Activated CD8-positive, alpha-beta memory T cell treated with anti-CD3 and anti-CD28 coated beads, Interleukin-2, amount 50 U/mL, for 24 hours (primary cell): Measurements from ENCODE around the gene ADA.

Experiments
- DNase-seq: peaks from one replicate; pipeline ENCODE4 v3.0.0-alpha.2; 2020; ENCODE audit errors: extremely low read depth

The ADA gene

DNA sequence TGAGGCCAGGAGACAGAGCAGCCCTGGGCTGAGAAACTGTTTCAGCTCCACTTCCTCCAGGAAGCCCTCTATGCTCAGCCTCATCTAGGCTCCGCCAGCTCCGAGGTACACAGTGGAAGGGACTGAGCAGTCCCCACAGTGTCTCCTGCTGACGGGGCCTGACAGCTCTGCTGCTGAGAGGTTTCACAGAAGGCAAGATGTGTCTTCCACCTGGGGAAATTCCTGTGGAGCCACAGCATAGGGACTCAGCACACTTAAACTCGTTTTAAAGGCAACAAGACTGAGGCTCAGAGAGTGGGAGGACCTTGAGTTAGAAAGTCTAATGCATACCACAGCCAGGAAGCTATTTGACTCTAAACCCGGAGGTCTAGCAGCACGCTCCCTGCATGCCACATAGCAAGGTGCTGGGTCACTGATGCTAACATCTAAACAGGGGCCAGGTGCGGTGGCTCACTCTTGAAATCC, 6.8 kb downstream of the ADA start:
- no peak for DNase-seq

DNA sequence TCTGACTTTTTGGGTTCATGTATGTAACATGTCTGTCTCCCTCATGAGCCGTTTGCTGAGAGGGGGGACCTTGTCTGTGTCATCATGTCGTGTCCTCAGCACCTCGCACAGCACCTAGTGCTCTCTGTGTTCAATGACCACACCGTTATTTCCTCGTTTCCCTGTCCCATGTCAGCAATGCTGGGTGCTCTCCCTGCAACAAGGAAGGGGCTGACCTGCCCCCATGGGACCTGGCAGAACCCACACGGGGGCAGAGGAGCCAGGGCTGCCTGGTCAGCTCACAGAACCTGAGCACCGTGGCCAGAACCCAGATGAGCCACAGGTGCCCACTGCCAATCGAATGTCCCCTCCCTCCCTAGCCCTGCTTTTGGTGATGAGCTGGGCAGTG, 7.3 kb downstream of the ADA start:
- DNase-seq: no peak

DNA sequence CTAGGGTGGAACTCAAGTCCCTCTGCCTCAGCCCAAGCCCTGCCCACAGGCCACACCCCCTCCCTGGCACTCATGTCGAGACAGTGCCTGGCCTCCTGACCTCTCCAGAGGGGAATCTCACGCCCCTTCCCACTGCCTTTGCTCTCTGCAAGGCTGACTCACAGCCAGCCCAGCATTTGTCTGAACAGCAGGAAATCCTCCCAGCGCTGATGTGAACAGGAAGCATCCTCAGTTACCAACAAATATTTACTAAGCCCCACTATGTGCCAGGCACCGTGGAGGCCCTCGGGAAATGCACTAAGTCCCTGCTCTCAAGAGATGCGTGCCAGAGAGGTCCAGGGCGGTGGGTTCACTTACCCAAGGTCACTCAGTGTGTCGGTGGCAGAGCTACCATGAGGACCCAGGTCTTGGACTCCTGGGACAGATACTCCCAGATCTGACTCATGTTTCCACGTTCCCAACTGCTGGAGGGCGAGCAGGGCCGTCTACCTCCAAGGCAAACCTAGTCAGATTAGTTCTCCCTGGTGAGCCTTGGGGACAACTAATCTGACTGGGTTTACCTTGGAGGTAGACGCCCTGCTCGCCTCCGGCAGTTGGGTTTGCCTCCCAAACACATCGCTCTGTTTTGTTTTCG, 7.8 kb downstream of the ADA start:
- DNase-seq: no peak

DNA sequence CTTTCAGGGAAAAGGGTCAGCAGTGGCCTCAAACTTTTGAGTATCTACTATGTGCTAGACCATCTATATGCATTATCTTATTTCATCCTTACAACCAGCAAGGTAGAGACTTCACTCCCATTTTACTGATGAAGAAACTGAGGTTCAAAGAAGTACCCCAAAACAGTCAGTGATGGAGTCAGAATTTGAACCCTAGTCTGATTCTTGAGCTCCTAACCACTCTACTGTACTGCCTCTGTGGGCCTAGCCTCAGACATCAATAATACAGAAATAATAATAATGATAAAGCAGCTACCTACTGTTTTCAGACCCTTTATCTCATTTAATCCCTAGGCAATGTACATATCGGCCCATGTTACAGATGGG, 8.4 kb downstream of the ADA start:
- no peak for DNase-seq

DNA sequence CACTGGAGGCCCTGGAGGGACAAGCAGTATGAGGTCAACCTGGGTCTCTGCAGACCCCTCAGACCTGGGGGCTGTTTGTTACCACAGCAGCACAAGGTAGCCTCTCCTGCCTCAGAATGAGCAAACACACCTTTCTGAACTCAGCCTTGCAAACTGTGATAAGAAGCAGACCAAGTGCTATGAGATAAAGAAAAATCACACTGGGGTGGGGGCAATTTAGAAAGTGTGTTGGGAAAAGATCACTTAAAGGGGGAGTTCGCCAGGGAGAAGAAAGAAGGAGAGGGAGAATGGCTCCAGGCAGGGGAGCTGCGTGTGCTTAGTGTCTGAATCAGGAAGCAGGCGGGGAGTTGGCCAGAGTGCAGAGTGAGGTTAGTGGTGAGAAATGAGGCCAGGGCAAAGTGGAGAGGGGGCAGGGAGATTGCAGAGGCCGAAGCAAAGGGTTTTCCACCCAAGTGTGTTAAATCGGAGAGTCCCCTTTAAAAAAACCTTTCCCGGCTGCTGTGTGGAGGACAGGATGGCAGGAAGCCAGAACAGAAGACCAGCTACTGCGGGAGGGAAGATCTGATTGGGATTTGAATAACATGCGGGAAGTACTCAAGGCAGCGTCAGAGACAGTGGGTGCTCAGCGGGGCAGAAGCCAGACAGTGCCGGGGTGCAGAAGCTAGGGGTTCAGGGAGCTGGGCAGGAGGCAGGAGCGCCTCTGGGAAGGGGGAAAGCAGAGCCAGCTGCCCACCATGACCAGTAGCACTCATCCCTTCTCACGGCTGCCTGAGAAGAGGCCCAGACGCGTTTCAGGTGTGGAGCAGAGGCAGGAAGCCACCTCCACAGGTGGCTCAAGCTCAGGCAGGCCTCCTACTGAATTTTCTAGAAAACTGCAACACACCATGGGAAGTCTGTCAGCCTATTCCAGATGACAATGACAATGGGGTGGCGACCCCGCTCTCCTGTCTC, 9.0 kb downstream of the ADA start:
- no peak for DNase-seq

DNA sequence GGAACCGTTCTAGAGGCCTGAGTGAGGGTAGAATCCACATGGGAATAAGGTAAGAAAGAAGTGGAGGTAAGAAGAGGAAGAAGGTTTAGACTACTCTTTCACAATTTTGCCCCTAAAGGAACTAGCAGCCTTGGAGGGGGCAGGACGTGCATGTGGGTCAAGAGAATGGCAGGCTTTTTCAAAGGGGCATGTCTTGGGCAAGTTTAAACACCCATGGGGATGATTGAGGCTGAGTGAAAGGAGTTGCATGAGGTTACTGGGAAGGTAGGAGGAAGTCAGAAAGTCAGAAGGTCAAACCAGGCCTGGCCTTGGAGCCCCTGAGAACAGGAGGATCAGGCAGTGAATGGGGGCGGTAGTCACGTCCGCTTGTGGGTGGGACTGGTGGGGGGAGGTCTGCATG, 10.2 kb downstream of the ADA start:
- no peak for DNase-seq

DNA sequence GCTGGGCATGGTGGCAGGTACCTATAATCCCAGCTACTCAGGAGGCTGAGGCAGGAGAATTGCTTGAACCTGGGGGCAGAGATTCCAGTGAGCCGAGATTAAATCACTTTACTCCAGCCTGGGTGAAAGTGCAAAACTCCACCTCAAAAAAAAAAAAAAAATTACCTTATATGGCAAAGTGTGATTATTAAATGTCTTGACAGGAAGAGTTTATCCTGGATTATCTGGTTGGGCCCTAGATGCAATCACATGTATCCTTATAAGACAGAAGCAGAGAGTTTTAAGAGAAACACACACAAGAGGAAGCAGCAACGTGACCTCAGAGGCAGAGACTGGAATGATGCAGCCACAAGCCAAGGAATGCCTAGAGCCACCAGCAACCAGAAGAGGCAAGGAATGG, 11.0 kb downstream of the ADA start:
- DNase-seq: no peak

DNA sequence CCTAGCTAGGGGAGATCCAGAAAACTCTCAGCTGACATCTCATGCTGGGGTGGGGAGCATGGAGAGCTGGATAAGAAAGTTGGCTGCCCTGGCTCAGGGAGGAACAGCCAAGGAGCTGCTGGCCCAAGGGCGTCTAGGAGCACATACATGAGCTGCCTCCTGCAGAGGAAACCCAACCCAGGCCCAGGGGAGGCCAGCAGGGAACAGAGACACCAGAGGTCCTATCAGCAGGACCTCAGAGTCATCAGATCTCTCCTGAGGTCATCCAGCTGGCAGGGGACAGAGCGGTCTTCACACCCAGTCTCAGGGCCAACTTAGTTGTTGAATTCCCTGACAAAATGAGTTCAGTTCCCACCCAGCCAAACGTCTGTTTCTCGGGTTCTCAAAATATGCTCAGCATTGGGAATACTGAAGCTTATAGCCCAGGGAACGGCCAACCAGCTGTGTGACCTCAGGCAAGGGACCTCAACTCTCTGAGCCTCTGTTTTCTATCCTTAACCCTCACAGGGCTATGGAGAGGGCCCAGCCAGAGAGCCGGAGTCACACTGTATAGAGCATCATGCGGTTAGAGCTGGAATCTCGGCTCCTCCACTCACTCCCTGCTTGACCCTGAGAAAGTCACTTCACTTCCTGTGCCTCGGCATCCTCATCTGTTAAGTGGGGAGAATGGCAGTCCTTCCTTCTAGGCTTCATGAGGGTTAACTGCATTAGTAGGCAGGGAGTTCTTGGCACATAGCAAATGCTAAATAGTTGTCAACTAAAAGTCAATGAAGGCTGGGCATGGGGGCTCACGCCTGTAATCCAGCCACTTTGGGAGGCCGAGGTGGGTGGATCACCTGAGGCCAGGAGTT, 13.8 kb downstream of the ADA start:
- no peak for DNase-seq

DNA sequence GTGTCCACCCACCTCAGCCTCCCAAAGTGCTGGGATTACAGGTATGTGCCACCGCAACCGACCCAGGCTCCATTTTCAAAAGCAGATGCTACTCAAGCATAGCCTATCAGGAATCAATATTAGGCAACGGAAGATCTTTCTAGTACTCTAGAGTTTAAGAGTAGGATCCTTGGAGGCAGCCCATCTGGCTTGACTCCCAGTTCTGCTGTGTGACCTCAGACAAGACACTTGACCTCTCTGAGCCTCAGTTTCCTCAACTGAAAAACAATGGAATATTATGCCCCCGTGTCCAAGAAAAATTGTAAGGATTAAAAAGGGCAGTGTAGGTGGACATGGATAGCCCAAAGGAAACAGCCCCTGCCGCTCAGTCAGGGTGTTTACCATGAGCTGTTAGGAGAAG, 14.5 kb downstream of the ADA start:
- DNase-seq: no peak

DNA sequence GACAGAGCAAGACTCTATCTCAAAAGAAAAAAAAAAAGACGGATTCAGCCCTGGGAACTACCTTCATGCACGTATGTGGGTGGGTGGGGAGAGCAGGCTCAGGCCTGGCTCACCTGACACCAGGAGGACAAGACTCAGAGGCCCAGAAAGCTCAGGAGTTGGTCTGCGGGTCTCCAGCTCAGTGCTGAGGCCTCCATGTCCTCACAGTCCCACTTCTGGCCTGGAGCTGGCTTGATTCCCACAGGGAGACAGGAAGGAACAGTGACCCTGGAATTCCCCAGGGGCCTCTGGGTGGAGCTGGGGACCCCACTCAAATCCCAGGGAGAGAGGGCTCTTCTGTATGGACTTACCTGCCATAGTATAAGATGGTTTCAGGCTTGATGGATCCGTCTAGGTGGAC, 15.6 kb downstream of the ADA start:
- DNase-seq: no peak

DNA sequence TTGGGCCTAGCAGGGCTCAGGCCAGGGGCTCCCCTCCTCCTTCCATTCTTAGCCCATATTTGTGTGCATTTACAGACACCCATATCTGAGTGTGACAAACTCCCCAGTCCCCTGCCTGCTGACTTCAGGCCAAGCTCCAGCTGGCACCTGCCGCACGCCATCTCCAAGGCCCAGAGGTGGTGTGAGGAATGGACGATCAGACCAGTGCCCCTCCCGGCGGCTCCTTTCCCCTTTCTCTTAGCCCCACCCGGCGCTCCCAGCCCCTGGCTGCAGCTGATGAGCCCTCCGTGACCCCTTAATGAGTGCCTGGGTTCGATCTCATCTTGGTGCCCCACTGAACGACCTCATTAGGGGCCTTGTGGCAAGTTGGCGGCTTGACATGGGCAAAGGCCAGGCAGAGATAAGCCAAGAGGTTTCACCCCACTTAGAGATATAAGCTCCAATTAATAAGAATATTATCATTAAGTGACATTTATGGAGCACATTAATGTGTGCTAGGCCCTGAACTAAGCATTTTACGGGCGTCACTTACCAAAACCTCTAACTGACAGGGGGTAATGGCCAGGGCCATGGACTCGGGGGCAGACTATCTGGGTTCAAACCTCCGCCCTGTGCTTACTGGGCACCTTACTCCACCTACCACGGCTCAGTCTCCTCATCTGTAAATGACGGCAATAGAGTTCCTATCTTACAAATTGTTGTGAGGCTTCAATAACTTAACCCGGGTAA, 17.5 kb downstream of the ADA start:
- no peak for DNase-seq

DNA sequence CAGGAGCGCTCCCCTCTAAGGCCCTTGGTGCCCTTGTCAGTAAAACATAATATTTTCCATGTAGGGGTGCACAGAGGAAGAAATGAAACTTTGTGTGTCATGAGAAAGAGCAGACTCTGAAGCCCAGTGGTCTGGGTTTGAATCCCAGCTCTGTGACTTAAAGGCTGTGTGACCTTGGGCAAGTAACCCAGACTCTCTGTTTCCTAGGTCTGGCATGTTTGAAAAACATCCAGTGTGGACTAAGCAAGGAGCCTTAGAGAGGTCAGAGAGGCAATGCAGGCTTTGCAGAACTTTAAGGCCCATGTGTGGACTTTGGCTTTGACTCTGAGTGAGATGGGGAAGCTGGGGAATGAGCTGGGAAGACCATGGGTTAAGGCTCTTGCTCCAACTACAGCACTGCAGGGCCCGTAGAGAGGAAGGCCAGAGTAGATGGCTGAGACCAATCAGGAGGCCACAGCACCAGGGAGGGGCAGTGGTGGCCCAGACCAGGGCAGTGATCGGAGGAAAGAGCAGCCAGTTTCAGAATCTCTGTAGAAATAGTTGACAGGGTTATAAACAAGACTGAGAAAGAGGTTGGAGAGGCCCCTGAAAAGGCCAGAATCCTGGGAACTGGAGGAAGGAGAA, 18.2 kb downstream of the ADA start:
- DNase-seq: no peak

DNA sequence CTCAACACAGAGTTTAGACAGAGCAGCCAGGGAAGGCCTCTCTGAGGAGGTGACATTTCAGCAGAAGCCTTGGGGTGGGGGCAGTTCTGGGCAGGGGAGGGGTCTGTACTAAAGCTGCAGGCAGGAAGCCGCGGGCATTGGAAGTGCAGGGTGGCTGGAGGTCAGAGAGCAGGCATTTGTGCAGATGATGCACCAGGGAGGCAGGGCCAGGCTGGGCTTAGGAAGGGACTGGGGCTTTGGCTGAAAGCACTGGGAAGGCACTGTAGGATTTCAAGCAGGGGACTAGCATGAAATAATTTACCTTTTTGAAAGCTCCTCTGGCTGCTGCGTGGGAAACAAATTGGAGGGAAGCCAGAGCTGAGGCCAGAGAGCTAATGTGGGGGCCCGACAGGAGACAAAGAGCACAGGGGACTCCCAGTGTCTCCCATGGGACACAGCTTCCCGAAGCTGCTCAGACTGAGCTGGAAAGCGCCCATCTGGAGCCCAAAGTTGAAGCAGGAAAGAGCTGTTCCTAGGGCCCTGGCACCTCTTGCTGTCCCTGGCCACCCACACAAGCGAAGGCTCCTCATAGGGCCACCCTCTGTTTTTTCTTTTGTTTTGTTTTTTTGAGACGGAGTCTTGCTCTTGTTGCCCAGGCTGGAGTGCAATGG, 19.3 kb downstream of the ADA start:
- DNase-seq: no peak

DNA sequence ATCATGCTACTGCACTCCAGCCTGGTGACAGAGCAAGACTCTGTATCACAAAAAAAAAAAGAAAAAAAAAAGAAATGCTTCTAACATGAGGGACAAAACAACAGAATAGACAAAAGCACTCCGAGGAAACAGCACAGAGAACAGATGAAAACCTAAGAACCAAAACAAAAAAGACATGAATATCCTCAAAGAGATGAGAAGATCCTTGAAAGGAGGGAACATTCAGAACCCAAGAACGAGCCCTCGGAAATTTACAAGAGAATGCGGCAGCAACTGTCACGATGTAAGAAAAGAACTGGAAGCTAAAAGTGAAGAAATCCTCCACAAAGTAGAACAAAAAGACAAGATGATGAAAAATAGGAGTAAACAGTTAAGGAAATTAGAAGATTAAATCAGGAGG, 21.2 kb downstream of the ADA start:
- no peak for DNase-seq

DNA sequence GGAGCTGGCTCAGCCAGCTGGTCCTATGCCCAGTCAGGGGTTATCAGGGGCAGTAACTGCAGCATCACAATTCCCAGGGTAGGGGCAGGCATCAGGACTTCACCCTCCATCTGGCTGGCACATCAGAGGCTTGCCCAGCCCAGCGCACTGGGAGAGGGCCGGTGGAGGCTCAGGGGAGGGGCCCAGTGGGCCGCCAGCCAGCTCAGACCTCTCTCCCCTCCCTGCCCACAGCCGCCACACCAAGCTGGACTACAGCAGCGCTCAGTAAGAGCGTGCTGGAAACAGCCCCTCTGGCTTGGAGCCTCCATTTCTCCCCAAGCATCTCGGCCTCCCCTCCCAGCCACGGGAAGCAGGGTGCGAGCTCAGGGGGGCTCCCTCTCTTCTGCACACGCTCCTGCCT, 22.0 kb downstream of the ADA start:
- no peak for DNase-seq

DNA sequence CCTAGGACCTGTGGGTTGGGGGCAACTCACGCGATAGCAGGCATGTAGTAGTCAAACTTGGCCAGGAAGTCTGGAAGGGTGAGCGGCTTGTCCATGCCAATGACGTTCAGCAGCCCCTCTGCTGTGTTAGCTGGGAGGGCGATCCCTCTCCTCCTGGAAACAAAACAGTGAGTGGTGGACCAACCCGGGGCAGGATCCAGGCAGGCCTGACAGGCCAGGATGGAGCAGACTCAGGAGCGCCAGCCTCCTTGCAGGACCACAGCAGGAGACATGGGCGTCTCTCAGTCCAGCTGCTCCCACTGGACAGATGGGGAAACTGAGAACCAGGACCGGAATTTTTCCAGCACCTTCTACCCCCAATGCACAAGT, 22.5 kb downstream of the ADA start:
- DNase-seq: no peak

DNA sequence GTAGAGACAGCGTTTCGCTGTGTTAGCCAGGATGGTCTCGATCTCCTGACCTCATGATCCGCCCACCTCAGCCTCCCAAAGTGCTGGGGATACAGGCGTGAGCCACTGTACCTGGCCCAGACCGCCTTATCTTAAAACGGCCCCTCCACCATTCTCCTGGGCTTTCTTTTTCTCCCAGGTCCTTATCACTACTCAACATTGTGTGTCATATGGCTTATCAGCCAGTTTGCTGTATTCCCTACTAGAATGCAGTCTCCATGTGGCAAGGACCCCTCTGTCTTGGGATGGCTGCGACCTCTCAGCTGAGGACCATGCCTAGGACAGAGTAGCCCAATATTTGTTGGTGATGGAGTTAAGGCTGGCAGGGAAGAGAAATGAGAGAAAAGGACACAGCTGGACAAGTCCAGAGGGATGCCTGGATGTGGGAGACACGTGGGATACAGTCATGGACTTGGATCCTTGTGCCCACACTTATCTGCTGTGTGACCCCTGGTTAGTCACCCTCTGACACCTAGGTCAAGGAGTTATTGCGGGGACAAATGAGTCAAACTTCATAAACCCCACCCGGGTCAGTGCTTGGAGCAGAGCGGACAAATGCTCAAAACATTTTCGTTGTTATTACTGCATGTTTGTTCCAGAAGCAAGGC, 24.0 kb downstream of the ADA start:
- DNase-seq: no peak

DNA sequence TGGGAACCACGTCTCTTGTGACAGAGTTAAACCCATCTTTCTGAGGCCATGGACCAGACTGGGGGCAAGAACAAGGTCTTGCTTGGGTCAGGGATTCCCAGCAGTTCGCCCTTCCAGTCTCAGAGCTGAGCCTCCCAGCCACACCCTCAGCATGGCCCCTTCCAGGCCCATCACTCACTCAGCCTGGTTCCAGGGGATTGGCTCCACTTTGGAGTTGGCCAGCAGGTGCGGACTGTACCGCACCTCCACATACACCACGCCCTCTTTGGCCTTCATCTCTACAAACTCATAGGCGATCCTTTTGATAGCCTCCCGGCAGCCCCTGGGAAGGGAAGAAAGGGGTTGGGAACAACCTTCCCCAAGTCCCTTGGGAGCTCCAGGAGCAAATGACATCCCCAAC, 25.2 kb downstream of the ADA start:
- DNase-seq: no peak

DNA sequence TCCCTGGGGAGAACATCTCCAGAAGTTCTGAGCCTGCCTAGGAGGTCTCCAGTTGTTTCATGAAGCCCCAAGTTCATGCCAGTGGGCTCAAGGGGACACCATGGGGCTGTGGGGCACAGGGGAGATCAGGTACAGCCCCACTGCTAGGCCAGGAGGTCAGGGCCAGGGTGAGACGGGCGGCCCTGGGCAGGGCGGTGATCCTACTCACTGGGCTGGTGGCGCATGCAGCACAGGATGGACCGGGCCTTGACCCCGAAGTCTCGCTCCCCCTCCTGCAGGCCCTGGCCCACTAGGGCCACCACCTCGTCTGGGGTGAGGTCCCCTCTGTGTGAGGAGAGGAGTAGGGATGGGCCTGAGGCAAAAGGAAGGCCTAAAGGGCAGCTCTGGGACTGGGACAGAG, 26.1 kb downstream of the ADA start:
- DNase-seq: no peak

DNA sequence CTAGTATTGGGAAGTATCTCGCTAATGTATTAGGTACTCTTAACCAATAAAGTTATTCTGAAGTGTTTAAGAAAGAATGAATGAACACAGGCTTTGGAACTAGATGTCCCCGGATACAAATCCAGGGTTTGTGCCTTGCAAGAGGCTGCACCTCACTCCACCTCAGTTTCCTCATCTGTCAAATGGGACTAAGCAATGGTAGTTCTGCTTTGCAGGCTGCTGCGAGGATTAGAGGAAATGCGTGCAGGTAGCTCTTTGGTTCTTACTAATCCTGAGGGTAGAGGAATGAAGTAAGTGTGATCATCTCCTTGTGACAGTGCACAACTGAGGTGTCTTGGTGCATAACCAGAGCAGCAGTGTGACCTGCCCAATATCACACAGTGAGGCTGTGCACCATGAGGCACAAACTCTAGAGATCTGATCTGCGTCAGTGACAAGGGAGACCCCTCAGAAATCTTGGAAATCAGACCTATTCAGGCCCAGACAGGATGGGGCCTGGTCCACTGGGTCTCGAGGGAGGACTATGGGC, 26.7 kb downstream of the ADA start:
- no peak for DNase-seq
